ENCODE results near the gene HOXD12.

DNA sequence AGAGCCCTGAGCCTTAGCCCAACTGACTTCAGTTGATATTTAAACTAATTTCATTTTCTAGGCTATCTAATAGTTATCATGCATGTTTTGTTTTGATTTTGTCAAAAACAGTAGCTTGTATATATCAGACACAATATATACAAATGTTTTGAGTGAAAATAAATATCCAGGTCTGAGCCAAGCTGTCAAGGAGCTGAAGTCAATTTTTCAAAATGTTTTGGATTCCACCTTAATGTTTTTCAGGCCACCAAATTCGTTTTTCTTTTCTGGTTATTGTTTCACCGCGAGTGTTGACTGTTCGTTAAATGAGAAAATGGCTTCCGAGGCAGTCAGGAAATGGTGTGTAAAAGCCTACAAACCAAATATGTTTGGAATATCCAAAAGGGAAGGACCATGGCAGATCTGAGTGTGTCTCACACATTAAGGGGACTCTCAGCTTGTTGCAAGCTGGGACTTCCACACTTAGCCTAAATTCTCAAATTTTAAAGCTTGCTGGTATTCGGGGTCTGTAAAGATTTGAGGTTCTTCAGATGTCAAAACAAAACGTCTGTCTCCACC lies 2.8 kb downstream of the HOXD12 start:
- no peak for TF ChIP-seq EZH2 (IDR thresholded peaks at IDR 0.05; ENCODE audit: borderline replicate concordance, low read depth, low read length, poor library complexity, severe bottlenecking)
- TF ChIP-seq, protein P1, sequence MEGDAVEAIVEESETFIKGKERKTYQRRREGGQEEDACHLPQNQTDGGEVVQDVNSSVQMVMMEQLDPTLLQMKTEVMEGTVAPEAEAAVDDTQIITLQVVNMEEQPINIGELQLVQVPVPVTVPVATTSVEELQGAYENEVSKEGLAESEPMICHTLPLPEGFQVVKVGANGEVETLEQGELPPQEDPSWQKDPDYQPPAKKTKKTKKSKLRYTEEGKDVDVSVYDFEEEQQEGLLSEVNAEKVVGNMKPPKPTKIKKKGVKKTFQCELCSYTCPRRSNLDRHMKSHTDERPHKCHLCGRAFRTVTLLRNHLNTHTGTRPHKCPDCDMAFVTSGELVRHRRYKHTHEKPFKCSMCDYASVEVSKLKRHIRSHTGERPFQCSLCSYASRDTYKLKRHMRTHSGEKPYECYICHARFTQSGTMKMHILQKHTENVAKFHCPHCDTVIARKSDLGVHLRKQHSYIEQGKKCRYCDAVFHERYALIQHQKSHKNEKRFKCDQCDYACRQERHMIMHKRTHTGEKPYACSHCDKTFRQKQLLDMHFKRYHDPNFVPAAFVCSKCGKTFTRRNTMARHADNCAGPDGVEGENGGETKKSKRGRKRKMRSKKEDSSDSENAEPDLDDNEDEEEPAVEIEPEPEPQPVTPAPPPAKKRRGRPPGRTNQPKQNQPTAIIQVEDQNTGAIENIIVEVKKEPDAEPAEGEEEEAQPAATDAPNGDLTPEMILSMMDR (conservative IDR thresholded peaks at IDR 0.05; ENCODE audit: low read depth, low read length) = no peak
